ENCODE data around the gene CR2. TPM values are rescaled to one million over a fixed set of nuclear protein-coding genes. Genes with fewer than 3 reads are reported as not detected.
"Not testable (repeated sequence)": the region's sequence is repeated elsewhere in the genome, so short reads cannot be mapped to it uniquely, and the experiment has no call there.

CR2 gene
- total RNA-seq, 1 experiment from 2014 or later = not detected

- no peaks in the 10 kb centered on the region for H3F3A ChIP-seq (ENCODE audit: low read length, unreplicated experiment)
- no peak overlapping the region for H3K27ac ChIP-seq (ENCODE audit: low read length)
- no peaks in the 10 kb centered on the region for H3K4me1 ChIP-seq (ENCODE audit: insufficient read depth, low read length)
- BruUV-seq (replicated peaks) = no TSS peak
- H3K79me2 ChIP-seq (ENCODE audit: low read length) = no peaks in the 10 kb centered on the region
- no peak overlapping the region for H2AFZ ChIP-seq (ENCODE audit: low read length)
- no peak overlapping the region for H3K9ac ChIP-seq (ENCODE audit: low read length)
- TF ChIP-seq EZH2phosphoT487 (IDR thresholded peaks at IDR 0.05; ENCODE audit: borderline replicate concordance, low read length) (no peak), EZH2 (IDR thresholded peaks at IDR 0.05; ENCODE audit: low read length, unreplicated experiment) (no peak), CTCF (conservative IDR thresholded peaks at IDR 0.05; ENCODE audit: low read depth, low read length) (no peak)
- ATAC-seq (no peak), DNase-seq (no peak)
- H4K20me1 ChIP-seq (ENCODE audit: low read length) = no peaks in the 10 kb centered on the region
- no peaks in the 10 kb centered on the region for H3K36me3 ChIP-seq (ENCODE audit: low read depth, low read length)
- no peaks in the 10 kb centered on the region for H3K9me2 ChIP-seq (replicated peaks; ENCODE audit: low read length)
- POLR2A ChIA-PET (ENCODE audit: unreplicated experiment) = no interaction called here
- H3K9me3 ChIP-seq (ENCODE audit: low read length) = no peaks in the 10 kb centered on the region
- H3K4me2 ChIP-seq (ENCODE audit: low read length) = no peak overlapping the region
- H3K4me3 ChIP-seq (ENCODE audit: low read length) = no peak overlapping the region
- intact Hi-C loops (cut with micrococcal nuclease) = no loop called here
- H3K27me3 ChIP-seq (ENCODE audit: low read length) = peaks cover 76% of the 10 kb centered on the region
- CTCF ChIA-PET = no interaction called here
These were observed 20.7 kb upstream of the CR2 start for GRCh38 chr1:207433435-207433834.

- H3K36me3 ChIP-seq (ENCODE audit: low read depth, low read length); H3F3A ChIP-seq (ENCODE audit: low read length, unreplicated experiment); BruUV-seq (replicated peaks); H3K9me3 ChIP-seq (ENCODE audit: low read length); H3K4me1 ChIP-seq (ENCODE audit: insufficient read depth, low read length); H3K27ac ChIP-seq (ENCODE audit: low read length); H3K9me2 ChIP-seq (replicated peaks; ENCODE audit: low read length); POLR2A ChIA-PET (ENCODE audit: unreplicated experiment); H3K79me2 ChIP-seq (ENCODE audit: low read length); CTCF ChIA-PET; H2AFZ ChIP-seq (ENCODE audit: low read length); intact Hi-C loops (cut with micrococcal nuclease); H3K4me2 ChIP-seq (ENCODE audit: low read length); H4K20me1 ChIP-seq (ENCODE audit: low read length); DNase-seq; H3K4me3 ChIP-seq (ENCODE audit: low read length); H3K9ac ChIP-seq (ENCODE audit: low read length); ATAC-seq: not testable (repeated sequence)
- peaks cover 83% of the 10 kb centered on the region for H3K27me3 ChIP-seq (ENCODE audit: low read length)
These were observed 17.4 kb upstream of the CR2 start for GRCh38 chr1:207436746-207437145.

GRCh38 chr1:207440626-207441025, 13.5 kb upstream of the CR2 start:
- POLR2A ChIA-PET (ENCODE audit: unreplicated experiment) = no interaction called here
- H2AFZ ChIP-seq (ENCODE audit: low read length) = no peak overlapping the region
- no TSS peak for BruUV-seq (replicated peaks)
- no peaks in the 10 kb centered on the region for H3K4me1 ChIP-seq (ENCODE audit: insufficient read depth, low read length)
- H3K9ac ChIP-seq (ENCODE audit: low read length) = no peak overlapping the region
- H3K27me3 ChIP-seq (ENCODE audit: low read length) = peaks cover 90% of the 10 kb centered on the region
- CTCF ChIA-PET = no interaction called here
- no peak overlapping the region for H3K4me3 ChIP-seq (ENCODE audit: low read length)
- no peaks in the 10 kb centered on the region for H3F3A ChIP-seq (ENCODE audit: low read length, unreplicated experiment)
- DNase-seq = no peak
- ATAC-seq = no peak
- no peak overlapping the region for H3K27ac ChIP-seq (ENCODE audit: low read length)
- no peak for TF ChIP-seq EZH2 (IDR thresholded peaks at IDR 0.05; ENCODE audit: low read length, unreplicated experiment)
- no peak for TF ChIP-seq CTCF (conservative IDR thresholded peaks at IDR 0.05; ENCODE audit: low read depth, low read length)
- no peak for TF ChIP-seq EZH2phosphoT487 (IDR thresholded peaks at IDR 0.05; ENCODE audit: borderline replicate concordance, low read length)
- no peaks in the 10 kb centered on the region for H3K9me3 ChIP-seq (ENCODE audit: low read length)
- intact Hi-C loops (cut with micrococcal nuclease) = no loop called here
- H3K79me2 ChIP-seq (ENCODE audit: low read length) = no peaks in the 10 kb centered on the region
- H3K9me2 ChIP-seq (replicated peaks; ENCODE audit: low read length) = no peaks in the 10 kb centered on the region
- H3K4me2 ChIP-seq (ENCODE audit: low read length) = no peak overlapping the region
- no peaks in the 10 kb centered on the region for H4K20me1 ChIP-seq (ENCODE audit: low read length)
- no peaks in the 10 kb centered on the region for H3K36me3 ChIP-seq (ENCODE audit: low read depth, low read length)
